Measurements from ENCODE around the gene KICS2. TPM values are rescaled to one million over a fixed set of nuclear protein-coding genes. Genes with fewer than 3 reads are reported as not detected.
"Not testable (repeated sequence)": the region's sequence is repeated elsewhere in the genome, so short reads cannot be mapped to it uniquely, and the experiment has no call there.

The KICS2 gene
- total RNA-seq, 1 donor from 2014 or later: 3.6 TPM

DNA sequence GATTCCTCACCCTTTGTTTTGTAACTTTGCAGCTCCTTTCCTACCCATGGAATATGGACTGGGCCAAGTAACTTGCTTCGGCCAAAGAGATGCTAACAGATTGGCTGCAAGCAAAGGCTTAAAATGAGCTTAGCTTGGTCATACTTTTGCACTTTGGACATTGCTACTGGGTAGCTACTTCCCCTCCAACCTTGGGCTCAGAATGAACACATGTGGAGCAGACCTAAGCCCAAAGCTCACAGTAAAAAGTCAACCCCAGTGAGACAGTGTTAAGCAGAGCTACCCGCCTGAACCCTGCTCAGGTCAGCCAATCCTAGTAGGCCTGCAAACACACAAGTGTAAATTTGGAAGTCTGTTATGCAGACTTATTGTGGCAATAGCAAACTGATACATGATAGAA, 14.6 kb downstream of the KICS2 start:
- TF ChIP-seq, protein P1, sequence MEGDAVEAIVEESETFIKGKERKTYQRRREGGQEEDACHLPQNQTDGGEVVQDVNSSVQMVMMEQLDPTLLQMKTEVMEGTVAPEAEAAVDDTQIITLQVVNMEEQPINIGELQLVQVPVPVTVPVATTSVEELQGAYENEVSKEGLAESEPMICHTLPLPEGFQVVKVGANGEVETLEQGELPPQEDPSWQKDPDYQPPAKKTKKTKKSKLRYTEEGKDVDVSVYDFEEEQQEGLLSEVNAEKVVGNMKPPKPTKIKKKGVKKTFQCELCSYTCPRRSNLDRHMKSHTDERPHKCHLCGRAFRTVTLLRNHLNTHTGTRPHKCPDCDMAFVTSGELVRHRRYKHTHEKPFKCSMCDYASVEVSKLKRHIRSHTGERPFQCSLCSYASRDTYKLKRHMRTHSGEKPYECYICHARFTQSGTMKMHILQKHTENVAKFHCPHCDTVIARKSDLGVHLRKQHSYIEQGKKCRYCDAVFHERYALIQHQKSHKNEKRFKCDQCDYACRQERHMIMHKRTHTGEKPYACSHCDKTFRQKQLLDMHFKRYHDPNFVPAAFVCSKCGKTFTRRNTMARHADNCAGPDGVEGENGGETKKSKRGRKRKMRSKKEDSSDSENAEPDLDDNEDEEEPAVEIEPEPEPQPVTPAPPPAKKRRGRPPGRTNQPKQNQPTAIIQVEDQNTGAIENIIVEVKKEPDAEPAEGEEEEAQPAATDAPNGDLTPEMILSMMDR (IDR thresholded peaks at IDR 0.05): no peak
- Mint-ChIP-seq H3K27me3 (ENCODE audit: unreplicated experiment) (no peaks in the 10 kb centered on the region), H3K4me1 (ENCODE audit: unreplicated experiment) (no peaks in the 10 kb centered on the region), H3K9me3 (ENCODE audit: unreplicated experiment) (peaks cover 4% of the 10 kb centered on the region), H3K36me3 (ENCODE audit: unreplicated experiment) (peaks cover 5% of the 10 kb centered on the region), H3K4me3 (ENCODE audit: unreplicated experiment) (no peak overlapping the region), H3K27ac (ENCODE audit: unreplicated experiment) (no peak overlapping the region)
- DNase-seq (ENCODE audit: extremely low spot score, unreplicated experiment): no peak

DNA sequence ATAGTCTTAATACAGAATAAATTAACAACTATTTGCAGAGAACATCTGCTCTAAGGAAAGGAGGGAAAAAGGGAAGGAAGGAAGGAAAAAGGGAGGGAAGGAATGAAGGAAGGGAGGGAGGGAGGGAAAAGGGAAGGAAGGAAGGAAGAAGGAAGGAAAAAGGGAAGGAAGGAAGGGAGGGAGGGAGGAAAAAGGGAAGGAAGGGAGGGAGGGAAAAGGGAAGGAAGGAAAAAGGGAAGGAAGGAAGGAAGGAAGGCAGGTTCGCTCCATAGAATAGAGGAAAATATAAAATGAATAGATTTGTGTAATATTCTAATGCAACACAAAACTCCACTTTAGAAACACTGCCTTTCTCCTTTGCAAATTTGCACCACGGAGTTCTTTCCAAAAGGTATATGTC, 16.6 kb downstream of the KICS2 start:
- Mint-ChIP-seq H3K4me1 (ENCODE audit: unreplicated experiment) (no peaks in the 10 kb centered on the region), H3K9me3 (ENCODE audit: unreplicated experiment) (no peaks in the 10 kb centered on the region), H3K27ac (ENCODE audit: unreplicated experiment) (no peak overlapping the region), H3K4me3 (ENCODE audit: unreplicated experiment) (no peak overlapping the region), H3K36me3 (ENCODE audit: unreplicated experiment) (no peaks in the 10 kb centered on the region), H3K27me3 (ENCODE audit: unreplicated experiment) (no peaks in the 10 kb centered on the region)
- TF ChIP-seq, protein P1 (IDR thresholded peaks at IDR 0.05): no peak
- DNase-seq (ENCODE audit: extremely low spot score, unreplicated experiment): no peak

DNA sequence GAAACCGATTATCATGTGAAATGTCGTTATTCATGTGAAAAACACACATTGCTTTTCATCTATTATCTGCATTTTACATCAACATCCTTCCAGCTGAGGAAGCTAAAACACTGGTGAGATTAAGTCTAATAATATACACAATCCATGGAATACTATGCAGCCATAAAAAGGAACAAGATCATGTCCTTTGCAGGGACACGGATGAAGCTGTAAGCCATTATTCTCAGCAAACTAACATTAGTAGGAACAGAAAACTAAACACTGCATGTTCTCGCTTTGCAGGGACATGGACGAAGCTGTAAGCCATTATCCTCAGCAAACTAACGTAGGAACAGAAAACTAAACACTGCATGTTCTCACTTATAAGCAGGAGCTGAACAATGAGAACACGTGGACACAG, 18.3 kb downstream of the KICS2 start:
- no peak overlapping the region for H3K4me3 Mint-ChIP-seq (ENCODE audit: unreplicated experiment)
- H3K27ac Mint-ChIP-seq (ENCODE audit: unreplicated experiment): no peak overlapping the region
- no peaks in the 10 kb centered on the region for H3K36me3 Mint-ChIP-seq (ENCODE audit: unreplicated experiment)
- DNase-seq (ENCODE audit: extremely low spot score, unreplicated experiment): no peak
- H3K4me1 Mint-ChIP-seq (ENCODE audit: unreplicated experiment): no peaks in the 10 kb centered on the region
- H3K27me3 Mint-ChIP-seq (ENCODE audit: unreplicated experiment): no peaks in the 10 kb centered on the region
- TF ChIP-seq, protein P1 (IDR thresholded peaks at IDR 0.05): no peak
- H3K9me3 Mint-ChIP-seq (ENCODE audit: unreplicated experiment): no peaks in the 10 kb centered on the region

DNA sequence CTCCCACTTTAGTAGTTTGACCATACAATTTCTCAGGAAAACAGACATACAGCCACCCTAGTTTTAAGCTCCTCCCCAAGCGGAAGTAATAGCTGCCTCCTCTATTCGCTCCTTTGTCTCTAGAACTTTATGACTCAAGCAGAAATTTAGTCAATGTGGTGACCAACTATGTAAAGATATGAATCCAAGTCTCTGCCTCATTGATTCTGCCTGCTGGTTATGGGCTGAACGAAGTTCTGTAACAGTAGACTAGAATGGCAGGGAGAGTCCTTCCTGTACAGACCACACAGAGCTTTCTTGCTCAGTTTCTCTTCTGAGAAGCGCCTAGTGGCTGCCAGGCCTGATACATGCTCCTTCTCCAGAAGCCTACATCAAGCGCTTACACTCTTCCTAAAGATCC, 19.1 kb downstream of the KICS2 start:
- no peak for DNase-seq (ENCODE audit: extremely low spot score, unreplicated experiment)
- Mint-ChIP-seq H3K4me3 (ENCODE audit: unreplicated experiment) (no peak overlapping the region), H3K36me3 (ENCODE audit: unreplicated experiment) (no peaks in the 10 kb centered on the region), H3K4me1 (ENCODE audit: unreplicated experiment) (no peaks in the 10 kb centered on the region), H3K9me3 (ENCODE audit: unreplicated experiment) (no peaks in the 10 kb centered on the region), H3K27me3 (ENCODE audit: unreplicated experiment) (no peaks in the 10 kb centered on the region), H3K27ac (ENCODE audit: unreplicated experiment) (no peak overlapping the region)
- TF ChIP-seq, protein P1 (IDR thresholded peaks at IDR 0.05): no peak

DNA sequence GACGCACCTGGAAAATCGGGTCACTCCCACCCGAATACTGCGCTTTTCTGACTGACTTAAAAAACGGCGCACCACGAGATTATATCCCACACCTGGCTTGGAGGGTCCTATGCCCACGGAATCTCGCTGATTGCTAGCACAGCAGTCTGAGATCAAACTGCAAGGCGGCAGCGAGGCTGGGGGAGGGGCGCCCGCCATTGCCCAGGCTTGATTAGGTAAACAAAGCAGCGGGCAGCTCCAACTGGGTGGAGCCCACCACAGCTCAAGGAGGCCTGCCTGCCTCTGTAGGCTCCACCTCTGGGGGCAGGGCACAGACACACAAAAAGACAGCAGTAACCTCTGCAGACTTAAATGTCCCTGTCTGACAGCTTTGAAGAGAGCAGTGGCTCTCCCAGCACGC, 26.3 kb downstream of the KICS2 start:
- DNase-seq (ENCODE audit: extremely low spot score, unreplicated experiment); H3K27me3 Mint-ChIP-seq (ENCODE audit: unreplicated experiment): not testable (repeated sequence)
- H3K36me3 Mint-ChIP-seq (ENCODE audit: unreplicated experiment): peaks cover 15% of the 10 kb centered on the region

More for the DNA sequence above, 26.3 kb downstream of the KICS2 start:
- not testable (repeated sequence) for H3K27ac Mint-ChIP-seq (ENCODE audit: unreplicated experiment); H3K4me1 Mint-ChIP-seq (ENCODE audit: unreplicated experiment); H3K4me3 Mint-ChIP-seq (ENCODE audit: unreplicated experiment); H3K9me3 Mint-ChIP-seq (ENCODE audit: unreplicated experiment)
